HK-2 (cell line): ENCODE results near the gene SIK2.
A peak's percentile ranks its signal among the peaks of the same experiment; 100 is the strongest.
"Not testable (repeated sequence)": the region's sequence is repeated elsewhere in the genome, so short reads cannot be mapped to it uniquely, and the experiment has no call there.

Experiments used
- DNase-seq: peaks from one replicate; pipeline ENCODE4 v3.0.0-alpha.2; 2018; ENCODE audit not compliant: unreplicated experiment

SIK2 gene

GRCh38 chr11:111698852-111699559 is 96.8 kb downstream of the SIK2 start:
- no peak for DNase-seq

GRCh38 chr11:111699579-111700156 is 97.4 kb downstream of the SIK2 start:
- no peak for DNase-seq

GRCh38 chr11:111700162-111700561 is 97.9 kb downstream of the SIK2 start:
- DNase-seq: no peak

GRCh38 chr11:111702623-111703022 is 100.4 kb downstream of the SIK2 start:
- DNase-seq: no peak

- no peak for DNase-seq
Measured at GRCh38 chr11:111703576-111703975, 101.3 kb downstream of the SIK2 start.

- no peak for DNase-seq
Measured at GRCh38 chr11:111707039-111707690, 104.9 kb downstream of the SIK2 start.

- DNase-seq: no peak
Measured at GRCh38 chr11:111707691-111708067, 105.4 kb downstream of the SIK2 start.

GRCh38 chr11:111714522-111714921 is 112.3 kb downstream of the SIK2 start:
- no peak for DNase-seq

- no peak for DNase-seq
Measured at GRCh38 chr11:111715142-111715816, 113.0 kb downstream of the SIK2 start.

GRCh38 chr11:111717660-111718059 is 115.4 kb downstream of the SIK2 start:
- DNase-seq: not testable (repeated sequence)

- peak; percentile 35 for DNase-seq
Measured at GRCh38 chr11:111718436-111718835, 116.2 kb downstream of the SIK2 start.

- DNase-seq: no peak
Measured at GRCh38 chr11:111718859-111719258, 116.6 kb downstream of the SIK2 start.

GRCh38 chr11:111719379-111719778 is 117.1 kb downstream of the SIK2 start:
- DNase-seq: no peak

GRCh38 chr11:111720801-111721494 is 118.7 kb downstream of the SIK2 start:
- DNase-seq: no peak

- DNase-seq: no peak
Measured at GRCh38 chr11:111722501-111722900, 120.3 kb downstream of the SIK2 start.

GRCh38 chr11:111723595-111723994 is 121.3 kb downstream of the SIK2 start:
- no peak for DNase-seq

GRCh38 chr11:111724615-111725129 is 122.4 kb downstream of the SIK2 start:
- no peak for DNase-seq

- no peak for DNase-seq
Measured at GRCh38 chr11:111725621-111726020, 123.4 kb downstream of the SIK2 start.

GRCh38 chr11:111726301-111726713 is 124.1 kb downstream of the SIK2 start:
- DNase-seq: no peak

- no peak for DNase-seq
Measured at GRCh38 chr11:111727431-111727830, 125.2 kb downstream of the SIK2 start.

GRCh38 chr11:111729071-111729830 is 127.0 kb downstream of the SIK2 start:
- no peak for DNase-seq
